ENCODE data around the gene HSD17B2. TPM values are rescaled to one million over a fixed set of nuclear protein-coding genes. Genes with fewer than 3 reads are reported as not detected.
A peak's percentile ranks its signal among the peaks of the same experiment; 100 is the strongest.

The HSD17B2 gene
- total RNA-seq, 1 donor from 2014 or later: 10.4 TPM

- no peak for DNase-seq (ENCODE audit: low spot score)
Observed at GRCh38 chr16:82049484-82049883, 14.4 kb downstream of the HSD17B2 start.

GRCh38 chr16:82050506-82050905, 15.5 kb downstream of the HSD17B2 start:
- DNase-seq (ENCODE audit: low spot score): no peak

- no peak for DNase-seq (ENCODE audit: low spot score)
Observed at GRCh38 chr16:82050909-82051357, 15.9 kb downstream of the HSD17B2 start.

GRCh38 chr16:82051656-82052055, 16.6 kb downstream of the HSD17B2 start:
- no peak for DNase-seq (ENCODE audit: low spot score)

GRCh38 chr16:82055117-82055516, 20.1 kb downstream of the HSD17B2 start:
- DNase-seq (ENCODE audit: low spot score): no peak

GRCh38 chr16:82055728-82056549, 20.9 kb downstream of the HSD17B2 start:
- DNase-seq (ENCODE audit: low spot score): no peak

- no peak for DNase-seq (ENCODE audit: low spot score)
Observed at GRCh38 chr16:82056550-82056896, 21.5 kb downstream of the HSD17B2 start.

- no peak for DNase-seq (ENCODE audit: low spot score)
Observed at GRCh38 chr16:82059161-82059982, 24.3 kb downstream of the HSD17B2 start.

GRCh38 chr16:82059983-82060421, 24.9 kb downstream of the HSD17B2 start:
- DNase-seq (ENCODE audit: low spot score): peak; percentile 39

- DNase-seq (ENCODE audit: low spot score): no peak
Observed at GRCh38 chr16:82061861-82062525, 26.9 kb downstream of the HSD17B2 start.

GRCh38 chr16:82062645-82063058, 27.6 kb downstream of the HSD17B2 start:
- peak; percentile 74 for DNase-seq (ENCODE audit: low spot score)

GRCh38 chr16:82063456-82064082, 28.5 kb downstream of the HSD17B2 start:
- DNase-seq (ENCODE audit: low spot score): no peak

GRCh38 chr16:82067042-82067803, 32.2 kb downstream of the HSD17B2 start:
- peak; percentile 57 for DNase-seq (ENCODE audit: low spot score)

- no peak for DNase-seq (ENCODE audit: low spot score)
Observed at GRCh38 chr16:82067804-82068325, 32.8 kb downstream of the HSD17B2 start.

- DNase-seq (ENCODE audit: low spot score): no peak
Observed at GRCh38 chr16:82070656-82071369, 35.8 kb downstream of the HSD17B2 start.

- DNase-seq (ENCODE audit: low spot score): no peak
Observed at GRCh38 chr16:82071421-82071820, 36.4 kb downstream of the HSD17B2 start.

- DNase-seq (ENCODE audit: low spot score): no peak
Observed at GRCh38 chr16:82072313-82072712, 37.3 kb downstream of the HSD17B2 start.

- DNase-seq (ENCODE audit: low spot score): no peak
Observed at GRCh38 chr16:82074019-82074558, 39.0 kb downstream of the HSD17B2 start.

GRCh38 chr16:82078125-82078524, 43.1 kb downstream of the HSD17B2 start:
- DNase-seq (ENCODE audit: low spot score): no peak

- DNase-seq (ENCODE audit: low spot score): no peak
Observed at GRCh38 chr16:82079892-82080291, 44.8 kb downstream of the HSD17B2 start.
